ENCODE results near the gene FTCDNL1. TPM values are rescaled to one million over a fixed set of nuclear protein-coding genes. Genes with fewer than 3 reads are reported as not detected.

The FTCDNL1 gene
- polyA plus RNA-seq, 2 of the 4 experiments (the other 2 are of a cell fraction), result 2.1 to 5.2 TPM

- Histone ChIP-seq H3K4me2 (no peak overlapping the region), H3K4me3 (no peak overlapping the region), H3K4me1 (no peaks in the 10 kb centered on the region), H3K9me3 (no peaks in the 10 kb centered on the region), H3K27ac (no peak overlapping the region)
- CTCF ChIA-PET, result no interaction called here
- 53% methylated on average over 6 of the region's 6 CpGs for WGBS (ENCODE audit: missing lambda C conversion rate)
- FAIRE-seq (no peak), DNase-seq (ENCODE audit: low read depth in 1 of 2, low spot score in 1 of 2) (no peak), ATAC-seq (no peak)
- POLR2A ChIA-PET, result no interaction called here
- no peak for TF ChIP-seq CHD2 (IDR thresholded peaks at IDR 0.05; ENCODE audit: low read length, partially characterized antibody)
- TF ChIP-seq HDAC2 (IDR thresholded peaks at IDR 0.05), result no peak
- no peak for TF ChIP-seq MYC (IDR thresholded peaks at IDR 0.05; ENCODE audit: borderline replicate concordance, low read length)
- no peak for TF ChIP-seq HEYL (CRISPR knock-in tag; IDR thresholded peaks at IDR 0.05)
- TF ChIP-seq ZNF302 (CRISPR knock-in tag; IDR thresholded peaks at IDR 0.05), result no peak
- no peak for TF ChIP-seq ESRRA (IDR thresholded peaks at IDR 0.05; ENCODE audit: borderline replicate concordance, low read length)
- TF ChIP-seq CEBPB (IDR thresholded peaks at IDR 0.05), result no peak
- TF ChIP-seq USF2 (IDR thresholded peaks at IDR 0.05), result no peak
- TF ChIP-seq ELK1 (IDR thresholded peaks at IDR 0.05; ENCODE audit: low read depth, low read length), result no peak
- no peak for TF ChIP-seq EHF (CRISPR knock-in tag; IDR thresholded peaks at IDR 0.05)
- TF ChIP-seq ZFP36 (IDR thresholded peaks at IDR 0.05; ENCODE audit: borderline replicate concordance, partially characterized antibody), result no peak
- no peak for TF ChIP-seq NPAS2 (CRISPR knock-in tag; IDR thresholded peaks at IDR 0.05; ENCODE audit: borderline replicate concordance)
Measured at GRCh38 chr2:199814101-199814816, 36.7 kb downstream of the FTCDNL1 start.

- ATAC-seq (no peak), FAIRE-seq (no peak), DNase-seq (ENCODE audit: low read depth in 1 of 2, low spot score in 1 of 2) (no peak)
- Histone ChIP-seq H3K27ac (no peak overlapping the region), H3K9me3 (no peaks in the 10 kb centered on the region), H3K4me1 (no peaks in the 10 kb centered on the region), H3K4me3 (no peak overlapping the region), H3K4me2 (no peak overlapping the region)
- WGBS (ENCODE audit: missing lambda C conversion rate), result 69% methylated on average over 8 of the region's 8 CpGs
- ChIA-PET POLR2A (no interaction called here), CTCF (no interaction called here)
- TF ChIP-seq EHMT2 (IDR thresholded peaks at IDR 0.05; ENCODE audit: low read depth) (no peak), ESRRA (IDR thresholded peaks at IDR 0.05; ENCODE audit: borderline replicate concordance, low read length) (no peak), ZSCAN20 (CRISPR knock-in tag; IDR thresholded peaks at IDR 0.05) (no peak), PBX3 (IDR thresholded peaks at IDR 0.05) (no peak), SREBF2 (IDR thresholded peaks at IDR 0.05) (no peak), RCOR1 (IDR thresholded peaks at IDR 0.05; ENCODE audit: low read depth, low read length) (no peak), HES2 (IDR thresholded peaks at IDR 0.05) (no peak)
Measured at GRCh38 chr2:199812493-199812892, 38.5 kb downstream of the FTCDNL1 start.

- Histone ChIP-seq H3K4me2 (no peak overlapping the region), H3K9me3 (no peaks in the 10 kb centered on the region), H3K4me1 (no peaks in the 10 kb centered on the region), H3K27ac (no peak overlapping the region), H3K4me3 (no peak overlapping the region)
- FAIRE-seq (no peak), DNase-seq (ENCODE audit: low read depth in 1 of 2, low spot score in 1 of 2) (no peak), ATAC-seq (no peak)
- CTCF ChIA-PET, result no interaction called here
- WGBS (ENCODE audit: missing lambda C conversion rate), result 73% methylated on average over 2 of the region's 2 CpGs
- TF ChIP-seq NR3C1 (IDR thresholded peaks at IDR 0.05) (no peak), POLR2A (IDR thresholded peaks at IDR 0.05; ENCODE audit: low read length) (no peak)
- POLR2A ChIA-PET, result no interaction called here
Measured at GRCh38 chr2:199811346-199811745, 39.6 kb downstream of the FTCDNL1 start.

Measured in A549 (cell line).